HEK293 (cell line): ENCODE measurements around the gene NREP.

Source experiments
- CTCF ChIA-PET: fragments of 350-600 bp; formaldehyde crosslinking; extraction: SDS; loops from one replicate; lab custom pipeline; 2021; ENCODE audit warnings: antibody characterized with exemption; lab: Yijun Ruan, JAX
- POLR2A ChIA-PET: fragments of 300-600 bp; formaldehyde crosslinking; extraction: SDS; loops from one replicate; lab custom pipeline; 2020; ENCODE audit warnings: antibody characterized with exemption, inconsistent platforms; lab: Yijun Ruan, JAX
- H3K27ac ChIP-seq: fragments of 200-500 bp; sonication (Bioruptor generic); 2 replicates; pipeline ENCODE4 v1.5.1; 2014; ENCODE audit warnings: low read depth, low read length, control low read depth, inconsistent platforms; ENCODE audit errors: extremely low read depth
- H3K36me3 ChIP-seq, 2 experiments: fragments of 200-500 bp in 1 of 2; sonication (Bioruptor generic) in 1 of 2; 1 replicate in 1 of 2; 2 replicates in 1 of 2; pipeline ENCODE4 v1.5.1; 2014 to 2017; ENCODE audit warnings: inconsistent platforms in 2 of 2, low read length in 2 of 2; ENCODE audit not compliant: control insufficient read depth in 2 of 2, insufficient read depth in 1 of 2
- H3K4me1 ChIP-seq: fragments of 200-500 bp; sonication (Bioruptor generic); 2 replicates; pipeline ENCODE4 v1.5.1; 2014; ENCODE audit warnings: mild to moderate bottlenecking, low read length, inconsistent platforms; ENCODE audit not compliant: control insufficient read depth, insufficient read depth
- H3K4me3 ChIP-seq: 2 replicates; pipeline ENCODE4 v1.5.1; 2011; ENCODE audit warnings: low read depth, mild to moderate bottlenecking, control low read depth, low read length, moderate library complexity
- H3K9me3 ChIP-seq: fragments of 200-500 bp; sonication (Bioruptor generic); 2 replicates; pipeline ENCODE4 v1.5.1; 2014; ENCODE audit warnings: low read depth, low read length, inconsistent platforms; ENCODE audit not compliant: control insufficient read depth, insufficient read depth
- AEBP2 ChIP-seq: fragments of 450-650 bp; formaldehyde crosslinking; IDR thresholded peaks from 2 replicates; pipeline ENCODE4 v1.5.1; 2016; ENCODE audit warnings: missing biosample characterization, missing genetic modification characterization, borderline replicate concordance
- GLI4 ChIP-seq: fragments of 450-650 bp; formaldehyde crosslinking; IDR thresholded peaks from 2 replicates; pipeline ENCODE4 v1.5.1; 2016; ENCODE audit warnings: missing biosample characterization, missing genetic modification characterization
- IKZF3 ChIP-seq: fragments of 450-650 bp; IDR thresholded peaks from 2 replicates; pipeline ENCODE4 v1.5.0; 2018; ENCODE audit warnings: missing biosample characterization, mild to moderate bottlenecking, missing genetic modification characterization, moderate library complexity
- KLF1 ChIP-seq: fragments of 450-650 bp; formaldehyde crosslinking; IDR thresholded peaks from 2 replicates; pipeline ENCODE4 v1.5.1; 2016; ENCODE audit warnings: missing biosample characterization, missing genetic modification characterization
- KLF10 ChIP-seq: fragments of 450-650 bp; IDR thresholded peaks from 2 replicates; pipeline ENCODE4 v1.5.1; 2018; ENCODE audit warnings: missing biosample characterization, mild to moderate bottlenecking, missing genetic modification characterization
- KLF8 ChIP-seq: fragments of 450-650 bp; formaldehyde crosslinking; IDR thresholded peaks from 2 replicates; pipeline ENCODE4 v1.5.1; 2016; ENCODE audit warnings: missing biosample characterization, missing genetic modification characterization
- OVOL3 ChIP-seq: fragments of 450-650 bp; formaldehyde crosslinking; IDR thresholded peaks from 2 replicates; pipeline ENCODE4 v1.5.1; 2016; ENCODE audit warnings: missing biosample characterization, missing genetic modification characterization
- PATZ1 ChIP-seq: fragments of 450-650 bp; formaldehyde crosslinking; IDR thresholded peaks from 2 replicates; pipeline ENCODE4 v1.5.1; 2016; ENCODE audit warnings: missing biosample characterization, missing genetic modification characterization
- PRDM2 ChIP-seq: fragments of 450-650 bp; formaldehyde crosslinking; IDR thresholded peaks from 2 replicates; pipeline ENCODE4 v1.5.1; 2016; ENCODE audit warnings: missing biosample characterization, missing genetic modification characterization, borderline replicate concordance
- SP7 ChIP-seq: fragments of 450-650 bp; formaldehyde crosslinking; IDR thresholded peaks from 2 replicates; pipeline ENCODE4 v1.5.1; 2016; ENCODE audit warnings: missing biosample characterization, missing genetic modification characterization
- ZBTB17 ChIP-seq: fragments of 450-650 bp; formaldehyde crosslinking; IDR thresholded peaks from 2 replicates; pipeline ENCODE4 v1.5.1; 2016; ENCODE audit warnings: missing biosample characterization, missing genetic modification characterization
- ZNF174 ChIP-seq: fragments of 450-650 bp; formaldehyde crosslinking; IDR thresholded peaks from 2 replicates; pipeline ENCODE4 v1.5.0; 2017; ENCODE audit warnings: missing biosample characterization, mild to moderate bottlenecking, missing genetic modification characterization
- ZNF211 ChIP-seq: fragments of 450-650 bp; formaldehyde crosslinking; IDR thresholded peaks from 2 replicates; pipeline ENCODE4 v1.5.1; 2016; ENCODE audit warnings: low read depth, missing biosample characterization, missing genetic modification characterization
- ZNF24 ChIP-seq: fragments of 450-650 bp; formaldehyde crosslinking; IDR thresholded peaks from 2 replicates; pipeline ENCODE4 v1.5.1; 2016; ENCODE audit warnings: missing biosample characterization, missing genetic modification characterization
- ZNF311 ChIP-seq: fragments of 450-650 bp; formaldehyde crosslinking; IDR thresholded peaks from 2 replicates; pipeline ENCODE4 v1.5.1; 2017; ENCODE audit warnings: missing biosample characterization, missing genetic modification characterization, borderline replicate concordance
- ZNF473 ChIP-seq: fragments of 450-650 bp; formaldehyde crosslinking; IDR thresholded peaks from 2 replicates; pipeline ENCODE4 v1.5.1; 2017; ENCODE audit warnings: missing biosample characterization, missing genetic modification characterization
- ZNF530 ChIP-seq: fragments of 450-650 bp; formaldehyde crosslinking; IDR thresholded peaks from 2 replicates; pipeline ENCODE4 v1.5.1; 2016; ENCODE audit warnings: low read depth, missing biosample characterization, missing genetic modification characterization
- ZNF561 ChIP-seq: fragments of 450-650 bp; IDR thresholded peaks from 2 replicates; pipeline ENCODE4 v1.5.1; 2018; ENCODE audit warnings: missing biosample characterization, missing genetic modification characterization, borderline replicate concordance
- ZNF639 ChIP-seq: fragments of 450-650 bp; formaldehyde crosslinking; IDR thresholded peaks from 2 replicates; pipeline ENCODE4 v1.5.1; 2016; ENCODE audit warnings: missing biosample characterization, missing genetic modification characterization
- ZNF664 ChIP-seq: fragments of 450-650 bp; formaldehyde crosslinking; IDR thresholded peaks from 2 replicates; pipeline ENCODE4 v1.5.1; 2016; ENCODE audit warnings: missing biosample characterization, missing genetic modification characterization
- ZNF704 ChIP-seq: fragments of 450-650 bp; formaldehyde crosslinking; IDR thresholded peaks from 2 replicates; pipeline ENCODE4 v1.5.1; 2016; ENCODE audit warnings: missing biosample characterization, missing genetic modification characterization
- ZNF785 ChIP-seq: fragments of 450-650 bp; formaldehyde crosslinking; IDR thresholded peaks from 2 replicates; pipeline ENCODE4 v1.5.1; 2016; ENCODE audit warnings: missing biosample characterization, missing genetic modification characterization
- ZSCAN16 ChIP-seq: fragments of 450-650 bp; formaldehyde crosslinking; IDR thresholded peaks from 2 replicates; pipeline ENCODE4 v1.5.1; 2016; ENCODE audit warnings: missing biosample characterization, missing genetic modification characterization

The NREP gene

GRCh38 chr5:111744455-111744854, 12.5 kb downstream of the NREP start:
- no peak for TF ChIP-seq PATZ1 (tag by site-specific recombination)
- no peak for TF ChIP-seq ZNF311
- TF ChIP-seq ZNF530 (tag by site-specific recombination) = no peak
- no peak for TF ChIP-seq ZNF704 (tag by site-specific recombination)
- TF ChIP-seq KLF10 (tag by site-specific recombination) = no peak
- TF ChIP-seq ZNF473 (tag by site-specific recombination) = no peak
- no peak for TF ChIP-seq GLI4 (tag by site-specific recombination)
- TF ChIP-seq ZBTB17 (tag by site-specific recombination) = no peak
- no peak for TF ChIP-seq ZNF664
- TF ChIP-seq ZNF174 (tag by site-specific recombination) = no peak
- no peak for TF ChIP-seq ZNF639 (tag by site-specific recombination)
- no peak for TF ChIP-seq KLF8 (tag by site-specific recombination)
- CTCF ChIA-PET = no interaction called here
- Histone ChIP-seq H3K27ac (no peak overlapping the region), H3K9me3 (no peaks in the 10 kb centered on the region), H3K4me1 (0 out of 2 replicates have a peak, but pooled peaks cover 2% of the 10 kb centered on the region), H3K36me3 (no peaks in the 10 kb centered on the region), H3K4me3 (no peak overlapping the region)
- POLR2A ChIA-PET = no interaction called here

- H3K9me3 ChIP-seq = no peaks in the 10 kb centered on the region
- ChIA-PET POLR2A (no interaction called here), CTCF (interaction anchor here (0.9 kb wide), 1 partner anchor 193 kb away, joined by 3 read pairs; no protein-coding TSS in a partner anchor)
- no peak overlapping the region for H3K27ac ChIP-seq
- H3K4me3 ChIP-seq = no peak overlapping the region
- no peaks in the 10 kb centered on the region for H3K36me3 ChIP-seq
- H3K4me1 ChIP-seq = 0 out of 2 replicates have a peak, but pooled peaks cover 2% of the 10 kb centered on the region
- TF ChIP-seq OVOL3 (tag by site-specific recombination) = no peak
- TF ChIP-seq PRDM2 (tag by site-specific recombination) = no peak
- no peak for TF ChIP-seq ZSCAN16
- TF ChIP-seq ZNF24 (tag by site-specific recombination) = no peak
- no peak for TF ChIP-seq SP7
- TF ChIP-seq ZNF561 (tag by site-specific recombination) = no peak
- no peak for TF ChIP-seq IKZF3
- TF ChIP-seq KLF1 = no peak
- TF ChIP-seq ZNF211 (tag by site-specific recombination) = no peak
- no peak for TF ChIP-seq AEBP2 (tag by site-specific recombination)
- no peak for TF ChIP-seq ZNF639 (tag by site-specific recombination)
- no peak for TF ChIP-seq ZNF785 (tag by site-specific recombination)
Observed at GRCh38 chr5:111743988-111744387, 13.0 kb downstream of the NREP start.
